Gastroesophageal sphincter (tissue), 4 donors: ENCODE measurements around the gene RUNDC1. TPM values are rescaled to one million over a fixed set of nuclear protein-coding genes. Genes with fewer than 3 reads are reported as not detected.
"Not testable (repeated sequence)": the region's sequence is repeated elsewhere in the genome, so short reads cannot be mapped to it uniquely, and the experiment has no call there.

Experiments used
- ATAC-seq: fragments of 150-250 bp; one replicate; pipeline ENCODE4 v1.9.1; 2016; ENCODE audit warnings: mild to moderate bottlenecking, moderate library complexity
- H3K27ac ChIP-seq, 4 donors: fragments of 200-600 bp; sonication (generic) in 3 of 4; 1 replicate in 3 of 4; 2 replicates in 1 of 4; pipeline ENCODE4 v1.5.1; 2016 to 2019
- H3K27me3 ChIP-seq: fragments of 200-600 bp; sonication (generic); one replicate; pipeline ENCODE4 v1.5.1; 2019
- H3K36me3 ChIP-seq, 2 donors: fragments of 200-600 bp; sonication (generic); one replicate each; pipeline ENCODE4 v1.5.1; 2019; ENCODE audit warnings: control low read depth in 1 of 2
- H3K4me1 ChIP-seq, 3 donors: fragments of 200-600 bp; sonication (generic); 1 replicate in 2 of 3; 2 replicates in 1 of 3; pipeline ENCODE4 v1.5.1; 2016 to 2019; ENCODE audit warnings: control low read depth in 2 of 3
- H3K4me3 ChIP-seq, 2 donors: fragments of 200-600 bp; sonication (generic); one replicate each; pipeline ENCODE4 v1.5.1; 2019; ENCODE audit warnings: mild to moderate bottlenecking in 1 of 2, moderate library complexity in 1 of 2
- H3K9me3 ChIP-seq, 3 donors: fragments of 200-600 bp; sonication (generic); one replicate each; pipeline ENCODE4 v1.5.1; 2017 to 2019; ENCODE audit warnings: control low read depth in 2 of 3
- EP300 ChIP-seq: sonication (generic); formaldehyde crosslinking; IDR thresholded peaks from one replicate; pipeline ENCODE4 v1.6.1; 2017; ENCODE audit warnings: antibody characterized with exemption, mild to moderate bottlenecking
- POLR2A ChIP-seq, 2 donors: fragments of 450-650 bp; IDR thresholded peaks; one replicate each; pipeline ENCODE4 v1.6.1; 2017; ENCODE audit warnings: antibody characterized with exemption in 2 of 2, mild to moderate bottlenecking in 2 of 2, moderate library complexity in 1 of 2
- POLR2AphosphoS5 ChIP-seq: sonication (generic); formaldehyde crosslinking; IDR thresholded peaks from one replicate; pipeline ENCODE4 v1.6.1; 2017; ENCODE audit warnings: antibody characterized with exemption
- WGBS, 2 donors: methylation state at CpG; one replicate each; pipeline ENCODE4 v1.1.5; 2018; ENCODE audit warnings: low coverage in 1 of 2; 5-methylcytosine and 5-hydroxymethylcytosine counted together
- total RNA-seq, 4 donors: library from RNA; depleted of rRNA; stranded (reverse); fragments of >200 nt; gene quantifications; one replicate each; pipeline ENCODE4 v1.1.0, GENCODE V29; 2016
- TF ChIP-seq, protein P1 (sequence below), 4 experiments: fragments of 200-600 bp in 2 of 4; fragments of 450-650 bp in 2 of 4; sonication (generic) in 1 of 4; IDR thresholded peaks; one replicate each; pipeline ENCODE4 v1.5.1; 2017 to 2019; ENCODE audit warnings: antibody characterized with exemption in 4 of 4, mild to moderate bottlenecking in 2 of 4, moderate library complexity in 2 of 4

The RUNDC1 gene
- total RNA-seq, 4 donors from 2014 or later = 16.4 to 20.9 (median 19.4) TPM

- ATAC-seq = no peak
- TF ChIP-seq EP300 (no peak), POLR2AphosphoS5 (no peak), POLR2A (IDR thresholded peaks at IDR 0.05) (no peak)
- TF ChIP-seq, protein P1, sequence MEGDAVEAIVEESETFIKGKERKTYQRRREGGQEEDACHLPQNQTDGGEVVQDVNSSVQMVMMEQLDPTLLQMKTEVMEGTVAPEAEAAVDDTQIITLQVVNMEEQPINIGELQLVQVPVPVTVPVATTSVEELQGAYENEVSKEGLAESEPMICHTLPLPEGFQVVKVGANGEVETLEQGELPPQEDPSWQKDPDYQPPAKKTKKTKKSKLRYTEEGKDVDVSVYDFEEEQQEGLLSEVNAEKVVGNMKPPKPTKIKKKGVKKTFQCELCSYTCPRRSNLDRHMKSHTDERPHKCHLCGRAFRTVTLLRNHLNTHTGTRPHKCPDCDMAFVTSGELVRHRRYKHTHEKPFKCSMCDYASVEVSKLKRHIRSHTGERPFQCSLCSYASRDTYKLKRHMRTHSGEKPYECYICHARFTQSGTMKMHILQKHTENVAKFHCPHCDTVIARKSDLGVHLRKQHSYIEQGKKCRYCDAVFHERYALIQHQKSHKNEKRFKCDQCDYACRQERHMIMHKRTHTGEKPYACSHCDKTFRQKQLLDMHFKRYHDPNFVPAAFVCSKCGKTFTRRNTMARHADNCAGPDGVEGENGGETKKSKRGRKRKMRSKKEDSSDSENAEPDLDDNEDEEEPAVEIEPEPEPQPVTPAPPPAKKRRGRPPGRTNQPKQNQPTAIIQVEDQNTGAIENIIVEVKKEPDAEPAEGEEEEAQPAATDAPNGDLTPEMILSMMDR (IDR thresholded peaks at IDR 0.05) = no peak
Measured at GRCh38 chr17:42971589-42971988, 8.8 kb upstream of the RUNDC1 start.

GRCh38 chr17:42973323-42973722 lies 7.0 kb upstream of the RUNDC1 start:
- no CpG with 5 or more reads among the region's 18 CpGs for WGBS, 2 donors
- not testable (repeated sequence) for H3K9me3 ChIP-seq, ATAC-seq, H3K27ac ChIP-seq, H3K4me3 ChIP-seq, H3K4me1 ChIP-seq, H3K27me3 ChIP-seq, H3K36me3 ChIP-seq

More at GRCh38 chr17:42971589-42971988, 8.8 kb upstream of the RUNDC1 start:
- WGBS, 2 donors = 60% methylated on average over 1 of the region's 5 CpGs; no CpG with 5 or more reads in 1 of the 2 donors
- Histone ChIP-seq H3K9me3 (no peaks in the 10 kb centered on the region), H3K4me3 (no peak overlapping the region), H3K27ac (no peak overlapping the region), H3K27me3 (no peaks in the 10 kb centered on the region), H3K4me1 (no peaks in the 10 kb centered on the region), H3K36me3 (no peaks in the 10 kb centered on the region)

DNA sequence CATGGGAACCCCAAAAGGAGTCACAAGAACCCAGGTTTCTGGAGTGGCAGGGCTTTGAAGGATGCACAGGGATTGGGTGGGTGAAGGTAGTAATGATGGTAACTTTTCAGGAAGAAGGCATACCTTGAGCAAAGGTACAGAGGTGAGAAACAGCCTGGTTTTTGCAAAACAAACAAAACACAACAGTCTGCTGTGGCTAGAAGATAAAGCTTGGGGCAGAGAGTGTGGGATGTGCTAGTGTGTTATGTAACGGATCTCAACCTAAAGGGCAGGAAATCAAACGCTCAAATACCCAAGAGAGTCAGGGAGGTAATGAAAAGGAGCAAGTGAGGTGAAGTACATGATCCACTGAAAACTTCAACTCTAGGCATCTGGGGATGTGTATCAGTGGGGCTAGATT lies 5.1 kb upstream of the RUNDC1 start:
- Histone ChIP-seq H3K4me3 (no peak overlapping the region), H3K27ac (no peak overlapping the region), H3K4me1 (peaks cover 0 to 14% (median 3%) of the 10 kb centered on the region in 3 donors), H3K9me3 (no peaks in the 10 kb centered on the region), H3K27me3 (no peaks in the 10 kb centered on the region), H3K36me3 (no peaks in the 10 kb centered on the region)
- 17 to 45% methylated on average over 2 of the region's 2 CpGs for WGBS, 2 donors
- TF ChIP-seq, protein P1 (IDR thresholded peaks at IDR 0.05) = no peak
- no peak for TF ChIP-seq POLR2AphosphoS5
- no peak for TF ChIP-seq EP300
- TF ChIP-seq POLR2A (IDR thresholded peaks at IDR 0.05) = no peak
- ATAC-seq = no peak

- H3K9me3 ChIP-seq, ATAC-seq, H3K4me3 ChIP-seq, H3K36me3 ChIP-seq, H3K27me3 ChIP-seq, H3K27ac ChIP-seq: not testable (repeated sequence)
- WGBS, 2 donors = 82 to 97% methylated on average over 7 to 15 of the region's 16 CpGs
- H3K4me1 ChIP-seq = peaks cover 0 to 14% (median 3%) of the 10 kb centered on the region in 3 donors
Measured at GRCh38 chr17:42975701-42976100, 4.7 kb upstream of the RUNDC1 start.

GRCh38 chr17:42979511-42980273 lies 673 bp upstream of the RUNDC1 start, which contains the start of gene PTGES3L:
PTGES3L (minus strand) TSS chr17:42980080; CDS start chr17:42980053, 27 bp downstream.
- H3K9me3 ChIP-seq = no peaks in the 10 kb centered on the region
- peaks cover 0 to 31% (median 11%) of the 10 kb centered on the region in 3 donors for H3K4me1 ChIP-seq
- WGBS, 2 donors = 2 to 26% methylated on average over 6 to 18 of the region's 21 CpGs
- ATAC-seq = peak; percentile 74
- peaks cover 0 to 12% of the 10 kb centered on the region in 2 donors for H3K36me3 ChIP-seq
- H3K4me3 ChIP-seq = peak within 1 kb of the TSS; percentile 72 to 98
- H3K27ac ChIP-seq = peak within 1 kb of the TSS; percentile 35 to 92 (median 86)
- no peaks in the 10 kb centered on the region for H3K27me3 ChIP-seq
- TF ChIP-seq POLR2AphosphoS5 (peak; percentile 53), POLR2A (IDR thresholded peaks at IDR 0.05) (no peak)
- TF ChIP-seq, protein P1 (IDR thresholded peaks at IDR 0.05) = peak in 1 of 4 experiments; percentile 3
